ENCODE measurements around the gene C4B. TPM values are rescaled to one million over a fixed set of nuclear protein-coding genes. Genes with fewer than 3 reads are reported as not detected.
"Not testable (repeated sequence)": the region's sequence is repeated elsewhere in the genome, so short reads cannot be mapped to it uniquely, and the experiment has no call there.

The C4B gene
- total RNA-seq, 3 donors from 2014 or later, result 5.6 to 323 (median 298) TPM

DNA sequence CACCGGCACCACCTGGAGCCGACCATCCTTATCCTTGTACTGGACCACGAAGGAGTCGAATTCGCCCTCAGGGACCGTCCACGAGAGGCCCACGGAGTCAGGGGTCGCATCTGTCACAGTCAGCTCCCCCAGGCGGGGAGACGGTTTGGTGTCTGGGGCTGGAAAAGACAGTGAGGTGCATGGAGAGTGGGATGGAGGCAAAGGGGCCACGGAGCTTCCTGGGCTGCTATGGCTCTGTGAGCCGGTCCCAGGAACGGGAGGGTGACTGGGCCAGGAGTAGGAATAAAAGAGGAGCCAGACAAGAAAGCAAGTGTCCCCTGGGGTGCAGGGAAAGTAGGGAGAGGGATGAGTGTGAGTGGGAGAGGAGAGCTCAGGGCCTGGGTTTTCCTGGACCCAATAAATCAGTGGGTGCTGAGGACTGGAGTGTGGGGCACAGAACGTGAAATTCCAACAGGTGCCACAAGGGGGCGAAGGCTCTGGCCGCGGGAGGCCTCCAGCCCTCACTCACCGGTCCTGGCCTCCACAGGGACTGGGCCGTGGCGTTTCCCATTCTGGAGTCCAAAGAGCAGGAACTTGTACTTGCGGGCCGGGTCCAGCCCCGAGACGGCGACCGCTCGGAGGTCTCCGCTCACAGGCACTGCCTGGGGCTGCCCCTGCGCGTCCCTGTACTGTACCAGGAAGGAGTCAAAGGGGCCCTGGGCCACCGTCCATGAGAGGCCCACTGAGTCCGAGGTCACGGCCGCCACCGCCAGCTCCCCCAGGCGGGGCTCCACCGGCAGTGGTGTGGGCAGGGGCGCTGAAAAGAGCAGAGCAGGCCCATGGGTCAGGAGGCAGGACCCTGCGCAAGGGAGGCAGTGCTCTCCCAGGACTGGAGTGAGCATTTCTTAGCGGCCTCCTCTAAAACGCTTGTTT is 33.5 kb downstream of the C4B start:
- peak overlapping the region; percentile 76 to 97 for H3K27ac ChIP-seq
- H3K9me3 ChIP-seq, result no peaks in the 10 kb centered on the region
- no peaks in the 10 kb centered on the region for H3K36me3 ChIP-seq
- intact Hi-C loops (cut with DNase I; ENCODE audit: low total_unique reads), result no loop called here
- peaks cover 0 to 3% of the 10 kb centered on the region in 2 donors for H3K4me1 ChIP-seq
- no peaks in the 10 kb centered on the region for H3K27me3 ChIP-seq
- H3K4me3 ChIP-seq, result peak overlapping the region in 1 of 3 donors; percentile 30
- DNase-seq (ENCODE audit: low spot score in 2 of 2), result peak; percentile 39 to 78
- TF ChIP-seq POLR2A (IDR thresholded peaks at IDR 0.05), result no peak
- peak; percentile 38 to 46 (median 41) for TF ChIP-seq POLR2AphosphoS5 (IDR thresholded peaks at IDR 0.05)
- TF ChIP-seq, protein P1, sequence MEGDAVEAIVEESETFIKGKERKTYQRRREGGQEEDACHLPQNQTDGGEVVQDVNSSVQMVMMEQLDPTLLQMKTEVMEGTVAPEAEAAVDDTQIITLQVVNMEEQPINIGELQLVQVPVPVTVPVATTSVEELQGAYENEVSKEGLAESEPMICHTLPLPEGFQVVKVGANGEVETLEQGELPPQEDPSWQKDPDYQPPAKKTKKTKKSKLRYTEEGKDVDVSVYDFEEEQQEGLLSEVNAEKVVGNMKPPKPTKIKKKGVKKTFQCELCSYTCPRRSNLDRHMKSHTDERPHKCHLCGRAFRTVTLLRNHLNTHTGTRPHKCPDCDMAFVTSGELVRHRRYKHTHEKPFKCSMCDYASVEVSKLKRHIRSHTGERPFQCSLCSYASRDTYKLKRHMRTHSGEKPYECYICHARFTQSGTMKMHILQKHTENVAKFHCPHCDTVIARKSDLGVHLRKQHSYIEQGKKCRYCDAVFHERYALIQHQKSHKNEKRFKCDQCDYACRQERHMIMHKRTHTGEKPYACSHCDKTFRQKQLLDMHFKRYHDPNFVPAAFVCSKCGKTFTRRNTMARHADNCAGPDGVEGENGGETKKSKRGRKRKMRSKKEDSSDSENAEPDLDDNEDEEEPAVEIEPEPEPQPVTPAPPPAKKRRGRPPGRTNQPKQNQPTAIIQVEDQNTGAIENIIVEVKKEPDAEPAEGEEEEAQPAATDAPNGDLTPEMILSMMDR (IDR thresholded peaks at IDR 0.05), result peak; percentile 83 to 89 (median 88)

DNA sequence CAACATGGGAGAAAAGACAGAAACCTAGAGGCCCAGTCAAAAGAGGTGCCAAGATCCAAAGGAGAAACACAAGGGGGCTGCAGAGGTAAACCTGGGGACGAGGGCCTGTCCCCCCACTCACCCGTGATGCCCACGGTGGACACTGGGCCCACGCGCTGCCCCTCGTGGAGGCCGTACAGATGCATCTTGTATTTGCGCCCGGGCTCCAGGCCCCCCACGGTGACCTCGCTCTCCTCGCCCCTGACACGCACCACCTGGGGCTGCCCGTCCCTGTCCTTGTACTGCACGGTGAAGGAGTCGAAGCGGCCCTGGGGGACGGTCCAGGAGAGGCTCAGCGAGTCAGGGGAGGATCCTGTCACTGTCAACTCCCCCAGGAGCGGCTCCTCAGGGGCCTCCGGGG is 34.6 kb downstream of the C4B start:
- H3K4me3 ChIP-seq; intact Hi-C loops (cut with DNase I; ENCODE audit: low total_unique reads); H3K36me3 ChIP-seq; H3K27me3 ChIP-seq; DNase-seq (ENCODE audit: low spot score in 2 of 2); H3K9me3 ChIP-seq; H3K4me1 ChIP-seq: not testable (repeated sequence)
- peak overlapping the region in 1 of 2 donors; percentile 68 for H3K27ac ChIP-seq

DNA sequence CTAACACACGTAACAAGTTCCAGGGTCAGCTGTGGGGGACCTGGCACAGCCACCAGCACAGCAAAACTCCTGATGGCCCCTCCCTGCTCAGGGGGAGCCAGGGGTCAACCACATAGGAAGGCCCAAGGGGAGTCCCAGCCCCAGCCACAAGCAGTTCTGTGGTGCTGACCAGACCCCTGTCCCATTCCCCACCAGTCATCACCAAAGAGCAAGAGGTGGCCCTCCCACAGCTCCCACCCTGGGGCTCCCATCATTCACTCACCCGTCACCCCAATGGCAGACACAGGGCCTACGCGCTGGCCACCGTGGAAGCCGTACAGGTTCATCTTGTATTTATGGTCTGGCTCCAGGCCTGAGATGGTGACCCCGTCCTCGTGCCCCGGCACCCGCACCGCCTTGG is 35.1 kb downstream of the C4B start:
- H3K36me3 ChIP-seq; DNase-seq (ENCODE audit: low spot score in 2 of 2); intact Hi-C loops (cut with DNase I; ENCODE audit: low total_unique reads); H3K4me3 ChIP-seq; H3K9me3 ChIP-seq; H3K27me3 ChIP-seq; H3K4me1 ChIP-seq: not testable (repeated sequence)
- peak overlapping the region in 1 of 2 donors; percentile 68 for H3K27ac ChIP-seq

GRCh38 chr6:32050562-32050961 is 36.0 kb downstream of the C4B start:
- DNase-seq (ENCODE audit: low spot score in 2 of 2), result no peak
- peaks cover 0 to 3% of the 10 kb centered on the region in 2 donors for H3K4me1 ChIP-seq
- H3K27me3 ChIP-seq, result no peaks in the 10 kb centered on the region
- H3K4me3 ChIP-seq, result no peak overlapping the region
- TF ChIP-seq POLR2AphosphoS5 (IDR thresholded peaks at IDR 0.05), result no peak
- TF ChIP-seq POLR2A (IDR thresholded peaks at IDR 0.05), result no peak
- TF ChIP-seq, protein P1 (IDR thresholded peaks at IDR 0.05), result no peak
- no peaks in the 10 kb centered on the region for H3K9me3 ChIP-seq
- H3K36me3 ChIP-seq, result no peaks in the 10 kb centered on the region
- intact Hi-C loops (cut with DNase I; ENCODE audit: low total_unique reads), result no loop called here
- H3K27ac ChIP-seq, result peak overlapping the region in 1 of 2 donors; percentile 68

GRCh38 chr6:32052626-32053025 is 38.0 kb downstream of the C4B start:
- H3K27me3 ChIP-seq; H3K36me3 ChIP-seq; H3K9me3 ChIP-seq; DNase-seq (ENCODE audit: low spot score in 2 of 2); H3K4me3 ChIP-seq; H3K27ac ChIP-seq; intact Hi-C loops (cut with DNase I; ENCODE audit: low total_unique reads); H3K4me1 ChIP-seq: not testable (repeated sequence)

GRCh38 chr6:32053314-32053713 is 38.7 kb downstream of the C4B start:
- H3K4me3 ChIP-seq; H3K9me3 ChIP-seq; intact Hi-C loops (cut with DNase I; ENCODE audit: low total_unique reads); H3K36me3 ChIP-seq; DNase-seq (ENCODE audit: low spot score in 2 of 2); H3K27me3 ChIP-seq; H3K4me1 ChIP-seq: not testable (repeated sequence)
- H3K27ac ChIP-seq, result peak overlapping the region in 1 of 2 donors; percentile 43

GRCh38 chr6:32055756-32056155 is 41.2 kb downstream of the C4B start:
- intact Hi-C loops (cut with DNase I; ENCODE audit: low total_unique reads); H3K36me3 ChIP-seq; H3K4me3 ChIP-seq: not testable (repeated sequence)

More at GRCh38 chr6:32055756-32056155, 41.2 kb downstream of the C4B start:
- H3K27ac ChIP-seq; DNase-seq (ENCODE audit: low spot score in 2 of 2); H3K4me1 ChIP-seq; H3K27me3 ChIP-seq; H3K9me3 ChIP-seq: not testable (repeated sequence)

Measured in breast epithelium (tissue), 4 donors.